GM23338 (cell line): ENCODE results near the gene PCLO. TPM values are rescaled to one million over a fixed set of nuclear protein-coding genes. Genes with fewer than 3 reads are reported as not detected.

Experiments used
- ATAC-seq: fragments of 200-7000 bp; cut with Tn5 transposase; 3 replicates; pipeline ENCODE4 v1.9.1; 2020
- DNase-seq: peaks from one replicate; pipeline ENCODE4 v3.0.0-alpha.2; 2015; ENCODE audit warnings: low spot score
- H2AFZ ChIP-seq: fragments of 200-600 bp; sonication (generic); 2 replicates; pipeline ENCODE4 v1.8.0; 2016; ENCODE audit warnings: antibody characterized with exemption, mild to moderate bottlenecking, moderate library complexity
- H3F3A ChIP-seq: fragments of 200-600 bp; sonication (generic); replicated peaks from 2 replicates; pipeline ENCODE4 v1.8.0; 2017; ENCODE audit warnings: antibody characterized with exemption, mixed run types, low read depth
- H3K27ac ChIP-seq: fragments of 200-600 bp; sonication (generic); 2 replicates; pipeline ENCODE4 v1.6.1; 2016; ENCODE audit warnings: low read depth
- H3K27me3 ChIP-seq: fragments of 200-600 bp; sonication (generic); 2 replicates; pipeline ENCODE4 v1.8.0; 2016; ENCODE audit warnings: mild to moderate bottlenecking, mixed run types, moderate library complexity; ENCODE audit not compliant: insufficient read depth
- H3K36me3 ChIP-seq: fragments of 200-600 bp; sonication (generic); 2 replicates; pipeline ENCODE4 v1.8.0; 2016; ENCODE audit warnings: mild to moderate bottlenecking; ENCODE audit not compliant: insufficient read depth
- H3K4me1 ChIP-seq: fragments of 200-600 bp; sonication (generic); 2 replicates; pipeline ENCODE4 v1.8.0; 2016; ENCODE audit warnings: mild to moderate bottlenecking, moderate library complexity; ENCODE audit not compliant: insufficient read depth
- H3K4me2 ChIP-seq: fragments of 200-600 bp; sonication (generic); 2 replicates; pipeline ENCODE4 v1.7.1; 2017; ENCODE audit warnings: mixed run types
- H3K4me3 ChIP-seq: fragments of 200-600 bp; sonication (generic); 2 replicates; pipeline ENCODE4 v1.6.1; 2016; ENCODE audit warnings: mixed run types
- H3K79me2 ChIP-seq: fragments of 200-600 bp; sonication (generic); replicated peaks from 2 replicates; pipeline ENCODE4 v1.8.0; 2017; ENCODE audit warnings: mild to moderate bottlenecking; ENCODE audit not compliant: insufficient read depth
- H3K9me2 ChIP-seq: fragments of 200-600 bp; sonication (generic); 2 replicates; pipeline ENCODE4 v1.8.0; 2017; ENCODE audit not compliant: insufficient read depth
- H4K20me1 ChIP-seq: fragments of 200-600 bp; sonication (generic); replicated peaks from 2 replicates; pipeline ENCODE4 v1.8.0; 2017; ENCODE audit warnings: mild to moderate bottlenecking; ENCODE audit not compliant: insufficient read depth
- H3K27ac Mint-ChIP-seq: 2 replicates; pipeline ENCODE4 v1.8.0; 2020; ENCODE audit warnings: inconsistent platforms, mild to moderate bottlenecking, moderate library complexity, mixed read lengths
- H3K27me3 Mint-ChIP-seq: 3 replicates; pipeline ENCODE4 v1.8.0; 2022; ENCODE audit warnings: low read depth, mild to moderate bottlenecking, moderate library complexity, mixed read lengths, inconsistent platforms; ENCODE audit not compliant: insufficient read depth, poor library complexity
- H3K36me3 Mint-ChIP-seq: 3 replicates; pipeline ENCODE4 v1.8.0; 2021; ENCODE audit warnings: low read depth, mild to moderate bottlenecking, inconsistent platforms, moderate library complexity, mixed read lengths
- H3K4me1 Mint-ChIP-seq: 3 replicates; pipeline ENCODE4 v1.8.0; 2020; ENCODE audit warnings: mild to moderate bottlenecking, inconsistent platforms, mixed read lengths
- H3K4me3 Mint-ChIP-seq: 3 replicates; pipeline ENCODE4 v1.8.0; 2021; ENCODE audit warnings: moderate library complexity, mild to moderate bottlenecking, inconsistent platforms, mixed read lengths
- H3K9me3 Mint-ChIP-seq: 3 replicates; pipeline ENCODE4 v1.8.0; 2020; ENCODE audit warnings: moderate library complexity, mild to moderate bottlenecking, inconsistent platforms, mixed read lengths
- CREB1 ChIP-seq: fragments of 250-450 bp; sonication (Bioruptor Pico); IDR thresholded peaks from 2 replicates; pipeline ENCODE4 v1.5.0; 2020; ENCODE audit warnings: low read depth, mild to moderate bottlenecking, moderate library complexity
- EZH2 ChIP-seq: fragments of 200-600 bp; sonication (generic); IDR thresholded peaks from one replicate; pipeline ENCODE4 v1.8.0; 2017; ENCODE audit warnings: antibody characterized with exemption, mild to moderate bottlenecking, low read depth; ENCODE audit not compliant: unreplicated experiment
- ZNF331 ChIP-seq: fragments of 250-450 bp; sonication (Bioruptor Pico); IDR thresholded peaks from 2 replicates; pipeline ENCODE4 v1.5.0; 2020; ENCODE audit warnings: low read depth, mild to moderate bottlenecking, moderate library complexity
- ZNF462 ChIP-seq: fragments of 250-450 bp; sonication (Bioruptor Pico); IDR thresholded peaks from 2 replicates; pipeline ENCODE4 v1.5.0; 2020; ENCODE audit warnings: mild to moderate bottlenecking, moderate library complexity
- polyA plus RNA-seq: library from polyadenylated mRNA; unstranded; fragments of >200 nt; fragmentation: Nextera tagmentation; extraction: Ambion mirVana; gene quantifications from 2 replicates; pipeline ENCODE4 v1.2.1, GENCODE V29; 2016
- total RNA-seq: library from RNA; depleted of rRNA; stranded (reverse); fragments of >200 nt; shearing (Covaris generic); gene quantifications from 2 replicates; pipeline ENCODE4 v1.2.3, GENCODE V29; 2014
- TF ChIP-seq, protein P1 (sequence below): IDR thresholded peaks from one replicate; pipeline ENCODE4 v1.6.1; 2018; ENCODE audit warnings: antibody characterized with exemption; ENCODE audit not compliant: unreplicated experiment

Gene PCLO
- total and polyA plus RNA-seq, 2 experiments from 2014 or later, result 7.4 to 9.1 TPM

GRCh38 chr7:83148776-83149175, 13.9 kb downstream of the PCLO start:
- Histone ChIP-seq H4K20me1 (no peaks in the 10 kb centered on the region), H3K27ac (no peak overlapping the region), H3K36me3 (no peaks in the 10 kb centered on the region), H3F3A (no peaks in the 10 kb centered on the region), H2AFZ (no peak overlapping the region), H3K4me3 (no peak overlapping the region), H3K4me1 (no peaks in the 10 kb centered on the region), H3K4me2 (no peak overlapping the region), H3K27me3 (no peaks in the 10 kb centered on the region), H3K79me2 (no peaks in the 10 kb centered on the region), H3K9me2 (peaks cover 4% of the 10 kb centered on the region; the same call in 1 of the 2 replicates)
- Mint-ChIP-seq H3K4me1 (peaks cover 14% of the 10 kb centered on the region), H3K4me3 (no peak overlapping the region), H3K27me3 (no peaks in the 10 kb centered on the region), H3K36me3 (peaks cover 13% of the 10 kb centered on the region; the same call in 1 of the 3 replicates), H3K27ac (no peak overlapping the region), H3K9me3 (no peaks in the 10 kb centered on the region)
- DNase-seq (no peak), ATAC-seq (no peak)
- TF ChIP-seq, protein P1, sequence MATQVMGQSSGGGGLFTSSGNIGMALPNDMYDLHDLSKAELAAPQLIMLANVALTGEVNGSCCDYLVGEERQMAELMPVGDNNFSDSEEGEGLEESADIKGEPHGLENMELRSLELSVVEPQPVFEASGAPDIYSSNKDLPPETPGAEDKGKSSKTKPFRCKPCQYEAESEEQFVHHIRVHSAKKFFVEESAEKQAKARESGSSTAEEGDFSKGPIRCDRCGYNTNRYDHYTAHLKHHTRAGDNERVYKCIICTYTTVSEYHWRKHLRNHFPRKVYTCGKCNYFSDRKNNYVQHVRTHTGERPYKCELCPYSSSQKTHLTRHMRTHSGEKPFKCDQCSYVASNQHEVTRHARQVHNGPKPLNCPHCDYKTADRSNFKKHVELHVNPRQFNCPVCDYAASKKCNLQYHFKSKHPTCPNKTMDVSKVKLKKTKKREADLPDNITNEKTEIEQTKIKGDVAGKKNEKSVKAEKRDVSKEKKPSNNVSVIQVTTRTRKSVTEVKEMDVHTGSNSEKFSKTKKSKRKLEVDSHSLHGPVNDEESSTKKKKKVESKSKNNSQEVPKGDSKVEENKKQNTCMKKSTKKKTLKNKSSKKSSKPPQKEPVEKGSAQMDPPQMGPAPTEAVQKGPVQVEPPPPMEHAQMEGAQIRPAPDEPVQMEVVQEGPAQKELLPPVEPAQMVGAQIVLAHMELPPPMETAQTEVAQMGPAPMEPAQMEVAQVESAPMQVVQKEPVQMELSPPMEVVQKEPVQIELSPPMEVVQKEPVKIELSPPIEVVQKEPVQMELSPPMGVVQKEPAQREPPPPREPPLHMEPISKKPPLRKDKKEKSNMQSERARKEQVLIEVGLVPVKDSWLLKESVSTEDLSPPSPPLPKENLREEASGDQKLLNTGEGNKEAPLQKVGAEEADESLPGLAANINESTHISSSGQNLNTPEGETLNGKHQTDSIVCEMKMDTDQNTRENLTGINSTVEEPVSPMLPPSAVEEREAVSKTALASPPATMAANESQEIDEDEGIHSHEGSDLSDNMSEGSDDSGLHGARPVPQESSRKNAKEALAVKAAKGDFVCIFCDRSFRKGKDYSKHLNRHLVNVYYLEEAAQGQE, result no peak
- TF ChIP-seq ZNF462 (CRISPR knock-in tag) (no peak), ZNF331 (CRISPR knock-in tag) (no peak), EZH2 (no peak), CREB1 (CRISPR knock-in tag) (no peak)
